ENCODE results near the gene ALG5.
A peak's percentile ranks its signal among the peaks of the same experiment; 100 is the strongest.

The ALG5 gene

DNA sequence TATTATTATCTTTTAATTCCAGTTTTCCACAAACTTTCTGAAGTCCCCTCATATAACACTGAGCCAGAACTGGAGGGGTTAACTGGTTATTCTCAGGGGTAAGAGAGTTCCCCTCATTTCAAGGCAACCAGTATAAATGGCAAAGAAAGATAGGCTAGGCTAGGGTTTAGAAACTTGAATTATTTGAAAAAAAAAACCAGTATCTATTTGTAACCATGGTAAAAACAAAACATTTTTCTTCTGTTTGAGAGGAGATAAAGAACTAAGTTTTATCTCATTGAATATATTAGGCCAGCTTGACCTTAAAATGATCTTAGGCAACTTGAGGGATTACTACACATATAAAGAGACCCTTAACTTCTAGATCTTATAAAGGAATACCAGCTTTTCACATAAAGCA, 40.8 kb upstream of the ALG5 start (continued):
- TF ChIP-seq, protein P1, sequence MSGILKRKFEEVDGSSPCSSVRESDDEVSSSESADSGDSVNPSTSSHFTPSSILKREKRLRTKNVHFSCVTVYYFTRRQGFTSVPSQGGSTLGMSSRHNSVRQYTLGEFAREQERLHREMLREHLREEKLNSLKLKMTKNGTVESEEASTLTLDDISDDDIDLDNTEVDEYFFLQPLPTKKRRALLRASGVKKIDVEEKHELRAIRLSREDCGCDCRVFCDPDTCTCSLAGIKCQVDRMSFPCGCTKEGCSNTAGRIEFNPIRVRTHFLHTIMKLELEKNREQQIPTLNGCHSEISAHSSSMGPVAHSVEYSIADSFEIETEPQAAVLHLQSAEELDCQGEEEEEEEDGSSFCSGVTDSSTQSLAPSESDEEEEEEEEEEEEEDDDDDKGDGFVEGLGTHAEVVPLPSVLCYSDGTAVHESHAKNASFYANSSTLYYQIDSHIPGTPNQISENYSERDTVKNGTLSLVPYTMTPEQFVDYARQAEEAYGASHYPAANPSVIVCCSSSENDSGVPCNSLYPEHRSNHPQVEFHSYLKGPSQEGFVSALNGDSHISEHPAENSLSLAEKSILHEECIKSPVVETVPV (CRISPR knock-in tag; IDR thresholded peaks at IDR 0.05) = no peak

DNA sequence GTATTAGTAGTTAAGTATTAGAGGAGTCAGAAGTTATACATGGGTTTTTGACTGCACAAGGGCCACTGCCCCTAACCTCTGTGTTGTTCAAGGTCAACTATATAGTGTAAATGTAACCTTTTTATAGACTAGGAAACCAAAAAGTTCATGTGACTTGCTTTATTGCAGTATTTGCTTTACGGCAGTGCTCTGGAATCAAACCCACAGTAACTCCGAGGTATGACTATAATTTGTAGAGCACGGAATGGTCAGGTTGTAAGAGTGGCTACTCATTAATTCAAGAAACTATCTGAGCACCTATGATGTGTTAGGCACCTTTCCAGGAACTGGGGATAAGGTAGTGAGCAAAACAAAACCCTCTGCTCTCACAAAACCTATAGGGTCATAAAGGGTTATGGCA, 38.1 kb upstream of the ALG5 start:
- TF ChIP-seq ZFP3 (CRISPR knock-in tag; IDR thresholded peaks at IDR 0.05) = no peak
- no peak for TF ChIP-seq PPARA (CRISPR knock-in tag; IDR thresholded peaks at IDR 0.05; ENCODE audit: borderline replicate concordance)
- TF ChIP-seq SNAI2 (CRISPR knock-in tag; IDR thresholded peaks at IDR 0.05) = no peak
- TF ChIP-seq ESRRG (CRISPR knock-in tag; IDR thresholded peaks at IDR 0.05) = no peak
- TF ChIP-seq, protein P1 (CRISPR knock-in tag; IDR thresholded peaks at IDR 0.05) = no peak
- TF ChIP-seq CSDC2 (CRISPR knock-in tag; IDR thresholded peaks at IDR 0.05) = no peak
- TF ChIP-seq, protein P2, sequence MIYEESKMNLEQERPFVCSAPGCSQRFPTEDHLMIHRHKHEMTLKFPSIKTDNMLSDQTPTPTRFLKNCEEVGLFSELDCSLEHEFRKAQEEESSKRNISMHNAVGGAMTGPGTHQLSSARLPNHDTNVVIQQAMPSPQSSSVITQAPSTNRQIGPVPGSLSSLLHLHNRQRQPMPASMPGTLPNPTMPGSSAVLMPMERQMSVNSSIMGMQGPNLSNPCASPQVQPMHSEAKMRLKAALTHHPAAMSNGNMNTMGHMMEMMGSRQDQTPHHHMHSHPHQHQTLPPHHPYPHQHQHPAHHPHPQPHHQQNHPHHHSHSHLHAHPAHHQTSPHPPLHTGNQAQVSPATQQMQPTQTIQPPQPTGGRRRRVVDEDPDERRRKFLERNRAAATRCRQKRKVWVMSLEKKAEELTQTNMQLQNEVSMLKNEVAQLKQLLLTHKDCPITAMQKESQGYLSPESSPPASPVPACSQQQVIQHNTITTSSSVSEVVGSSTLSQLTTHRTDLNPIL (CRISPR knock-in tag; IDR thresholded peaks at IDR 0.05; ENCODE audit: low read depth) = no peak
- no peak for TF ChIP-seq ZNF565 (CRISPR knock-in tag; conservative IDR thresholded peaks at IDR 0.05; ENCODE audit: low read depth)
- no peak for TF ChIP-seq ZNF70 (CRISPR knock-in tag; IDR thresholded peaks at IDR 0.05)
- TF ChIP-seq ARNTL (CRISPR knock-in tag; IDR thresholded peaks at IDR 0.05; ENCODE audit: borderline replicate concordance, low read depth) = no peak
- TF ChIP-seq ZNF8 (CRISPR knock-in tag; IDR thresholded peaks at IDR 0.05) = no peak
- no peak for TF ChIP-seq TOX (CRISPR knock-in tag; IDR thresholded peaks at IDR 0.05; ENCODE audit: borderline replicate concordance)
- TF ChIP-seq, protein P3, sequence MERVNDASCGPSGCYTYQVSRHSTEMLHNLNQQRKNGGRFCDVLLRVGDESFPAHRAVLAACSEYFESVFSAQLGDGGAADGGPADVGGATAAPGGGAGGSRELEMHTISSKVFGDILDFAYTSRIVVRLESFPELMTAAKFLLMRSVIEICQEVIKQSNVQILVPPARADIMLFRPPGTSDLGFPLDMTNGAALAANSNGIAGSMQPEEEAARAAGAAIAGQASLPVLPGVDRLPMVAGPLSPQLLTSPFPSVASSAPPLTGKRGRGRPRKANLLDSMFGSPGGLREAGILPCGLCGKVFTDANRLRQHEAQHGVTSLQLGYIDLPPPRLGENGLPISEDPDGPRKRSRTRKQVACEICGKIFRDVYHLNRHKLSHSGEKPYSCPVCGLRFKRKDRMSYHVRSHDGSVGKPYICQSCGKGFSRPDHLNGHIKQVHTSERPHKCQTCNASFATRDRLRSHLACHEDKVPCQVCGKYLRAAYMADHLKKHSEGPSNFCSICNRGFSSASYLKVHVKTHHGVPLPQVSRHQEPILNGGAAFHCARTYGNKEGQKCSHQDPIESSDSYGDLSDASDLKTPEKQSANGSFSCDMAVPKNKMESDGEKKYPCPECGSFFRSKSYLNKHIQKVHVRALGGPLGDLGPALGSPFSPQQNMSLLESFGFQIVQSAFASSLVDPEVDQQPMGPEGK (CRISPR knock-in tag; IDR thresholded peaks at IDR 0.05; ENCODE audit: borderline replicate concordance) = no peak
- no peak for TF ChIP-seq OSR1 (CRISPR knock-in tag; IDR thresholded peaks at IDR 0.05)
- no peak for TF ChIP-seq RARB (CRISPR knock-in tag; IDR thresholded peaks at IDR 0.05)
- TF ChIP-seq BACH2 (CRISPR knock-in tag; IDR thresholded peaks at IDR 0.05; ENCODE audit: borderline replicate concordance) = no peak
- ATAC-seq = no peak

DNA sequence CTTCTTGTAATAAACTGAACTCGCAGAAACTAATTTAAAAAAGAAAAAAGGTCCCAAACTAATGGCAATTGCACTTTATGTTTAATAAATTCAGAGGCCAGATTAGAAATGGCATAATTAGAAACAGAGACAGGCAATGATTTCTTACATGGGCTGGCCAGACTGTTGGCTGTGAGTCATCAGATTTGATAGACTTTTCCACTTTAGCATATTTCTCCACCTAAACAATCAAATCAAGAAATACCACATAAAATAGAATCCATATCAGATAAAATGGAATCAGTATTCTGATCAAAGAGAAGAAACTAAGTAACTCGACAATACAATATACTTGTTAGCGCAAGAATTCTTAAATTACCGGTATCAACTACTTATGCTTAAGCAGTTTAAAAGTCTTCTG, 30.5 kb upstream of the ALG5 start:
- TF ChIP-seq, protein P2 (CRISPR knock-in tag; IDR thresholded peaks at IDR 0.05; ENCODE audit: low read depth) = 0 out of 2 replicates have a peak, but pooled peaks have one; percentile 44
- TF ChIP-seq ZNF8 (CRISPR knock-in tag; IDR thresholded peaks at IDR 0.05) (no peak), TCF4 (CRISPR knock-in tag; IDR thresholded peaks at IDR 0.05; ENCODE audit: borderline replicate concordance) (peak; percentile 82), ISL1 (CRISPR knock-in tag; IDR thresholded peaks at IDR 0.05) (peak; percentile 90)
- TF ChIP-seq, protein P4, sequence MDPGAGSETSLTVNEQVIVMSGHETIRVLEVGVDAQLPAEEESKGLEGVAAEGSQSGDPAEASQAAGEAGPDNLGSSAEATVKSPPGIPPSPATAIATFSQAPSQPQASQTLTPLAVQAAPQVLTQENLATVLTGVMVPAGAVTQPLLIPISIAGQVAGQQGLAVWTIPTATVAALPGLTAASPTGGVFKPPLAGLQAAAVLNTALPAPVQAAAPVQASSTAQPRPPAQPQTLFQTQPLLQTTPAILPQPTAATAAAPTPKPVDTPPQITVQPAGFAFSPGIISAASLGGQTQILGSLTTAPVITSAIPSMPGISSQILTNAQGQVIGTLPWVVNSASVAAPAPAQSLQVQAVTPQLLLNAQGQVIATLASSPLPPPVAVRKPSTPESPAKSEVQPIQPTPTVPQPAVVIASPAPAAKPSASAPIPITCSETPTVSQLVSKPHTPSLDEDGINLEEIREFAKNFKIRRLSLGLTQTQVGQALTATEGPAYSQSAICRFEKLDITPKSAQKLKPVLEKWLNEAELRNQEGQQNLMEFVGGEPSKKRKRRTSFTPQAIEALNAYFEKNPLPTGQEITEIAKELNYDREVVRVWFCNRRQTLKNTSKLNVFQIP (CRISPR knock-in tag; IDR thresholded peaks at IDR 0.05; ENCODE audit: borderline replicate concordance, low read depth) = no peak
- TF ChIP-seq, protein P3 (CRISPR knock-in tag; IDR thresholded peaks at IDR 0.05; ENCODE audit: borderline replicate concordance) = no peak
- TF ChIP-seq, protein P1 (CRISPR knock-in tag; IDR thresholded peaks at IDR 0.05) = peak; percentile 53; the same call in 1 of the 2 replicates

More for the DNA sequence above, 30.5 kb upstream of the ALG5 start:
- ATAC-seq = peak; percentile 89

Data from SK-N-SH treated with all-trans-retinoic acid at 6 μM for 48 hours (cell line).